DND-41 (cell line): ENCODE data around the gene XXYLT1.

Source experiments
- EZH2 ChIP-seq: IDR thresholded peaks from 3 replicates; pipeline ENCODE4 v1.6.1; 2012; ENCODE audit warnings: borderline replicate concordance, low read depth, mild to moderate bottlenecking, moderate library complexity, low read length, inconsistent platforms; ENCODE audit not compliant: severe bottlenecking
- TF ChIP-seq, protein P1 (sequence below): IDR thresholded peaks from 2 replicates; pipeline ENCODE4 v1.5.1; 2012; ENCODE audit warnings: borderline replicate concordance, low read length, moderate library complexity, mild to moderate bottlenecking; ENCODE audit not compliant: poor library complexity, severe bottlenecking; ENCODE audit errors: extremely low read depth

- TF ChIP-seq, protein P1, sequence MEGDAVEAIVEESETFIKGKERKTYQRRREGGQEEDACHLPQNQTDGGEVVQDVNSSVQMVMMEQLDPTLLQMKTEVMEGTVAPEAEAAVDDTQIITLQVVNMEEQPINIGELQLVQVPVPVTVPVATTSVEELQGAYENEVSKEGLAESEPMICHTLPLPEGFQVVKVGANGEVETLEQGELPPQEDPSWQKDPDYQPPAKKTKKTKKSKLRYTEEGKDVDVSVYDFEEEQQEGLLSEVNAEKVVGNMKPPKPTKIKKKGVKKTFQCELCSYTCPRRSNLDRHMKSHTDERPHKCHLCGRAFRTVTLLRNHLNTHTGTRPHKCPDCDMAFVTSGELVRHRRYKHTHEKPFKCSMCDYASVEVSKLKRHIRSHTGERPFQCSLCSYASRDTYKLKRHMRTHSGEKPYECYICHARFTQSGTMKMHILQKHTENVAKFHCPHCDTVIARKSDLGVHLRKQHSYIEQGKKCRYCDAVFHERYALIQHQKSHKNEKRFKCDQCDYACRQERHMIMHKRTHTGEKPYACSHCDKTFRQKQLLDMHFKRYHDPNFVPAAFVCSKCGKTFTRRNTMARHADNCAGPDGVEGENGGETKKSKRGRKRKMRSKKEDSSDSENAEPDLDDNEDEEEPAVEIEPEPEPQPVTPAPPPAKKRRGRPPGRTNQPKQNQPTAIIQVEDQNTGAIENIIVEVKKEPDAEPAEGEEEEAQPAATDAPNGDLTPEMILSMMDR = no peak
- TF ChIP-seq EZH2 = no peak
Measured at GRCh38 chr3:195282961-195283360, 12.0 kb upstream of the XXYLT1 start.
